ENCODE results near the gene CCR7. TPM values are rescaled to one million over a fixed set of nuclear protein-coding genes. Genes with fewer than 3 reads are reported as not detected.

Gene CCR7
- total and polyA plus RNA-seq, 2 of the 13 experiments (the other 11 are each of a cell fraction or from before 2014, with no cell fraction given) = 0.04 to 0.53 TPM

GRCh38 chr17:40556884-40557414 lies 8.3 kb downstream of the CCR7 start:
- no peak for FAIRE-seq

More at GRCh38 chr17:40556884-40557414, 8.3 kb downstream of the CCR7 start:
- 82% methylated on average over 16 of the region's 16 CpGs for WGBS (ENCODE audit: low lambda C conversion rate)
- Histone ChIP-seq H4K20me1 (ENCODE audit: insufficient read depth, low read length) (no peaks in the 10 kb centered on the region), H3K4me3 (replicated peaks in 1 of 3; ENCODE audit: insufficient read depth in 1 of 3, low read depth in 2 of 3, low read length in 3 of 3) (no peak overlapping the region), H3K9me3 (ENCODE audit: low read length) (no peaks in the 10 kb centered on the region), H2AFZ (ENCODE audit: low read length) (no peak overlapping the region), H3K9ac (ENCODE audit: insufficient read depth, low read depth, low read length) (no peak overlapping the region), H3K27ac (ENCODE audit: extremely low read length, insufficient read depth, low read length) (no peak overlapping the region), H3K4me1 (ENCODE audit: insufficient read depth, low read length) (peaks cover 88% of the 10 kb centered on the region), H3K27me3 (ENCODE audit: control insufficient read depth in 1 of 2, insufficient read depth in 2 of 2, low read length in 2 of 2) (peaks cover 3 to 10% of the 10 kb centered on the region in 2 experiments; a peak in 1 of 5 replicates), H3K4me2 (ENCODE audit: low read depth, low read length) (no peak overlapping the region), H3K36me3 (replicated peaks in 1 of 2; ENCODE audit: control insufficient read depth in 1 of 2, insufficient read depth in 2 of 2, low read length in 2 of 2) (no peaks in the 10 kb centered on the region), H3K79me2 (ENCODE audit: insufficient read depth, low read length) (no peaks in the 10 kb centered on the region)
- POLR2A ChIA-PET = no interaction called here
- no peak for ATAC-seq
- in situ Hi-C loops (cut with HindIII; ENCODE audit: extremely low pct_ligation_motif_present, low pct_unique_long_range_greater_than_20kb) (no loop called here), intact Hi-C loops (cut with micrococcal nuclease; ENCODE audit: unreplicated experiment) (no loop called here)
- no peak for TF ChIP-seq MXD3 (CRISPR knock-in tag; IDR thresholded peaks at IDR 0.05)
- TF ChIP-seq SAP130 (CRISPR knock-in tag; IDR thresholded peaks at IDR 0.05; ENCODE audit: low read depth) = no peak
- TF ChIP-seq ZNF687 (CRISPR knock-in tag; IDR thresholded peaks at IDR 0.05) = peak; percentile 12; the same call in 1 of the 2 replicates
- no peak for TF ChIP-seq PHF20 (CRISPR knock-in tag; IDR thresholded peaks at IDR 0.05)
- TF ChIP-seq NBN (conservative IDR thresholded peaks at IDR 0.05) = no peak
- BruUV-seq (replicated peaks) = no TSS peak
- no peak for DNase-seq (ENCODE audit: low spot score)
- CTCF ChIA-PET (ENCODE audit: low intra/inter-chr PET ratio, low total read pairs) = no interaction called here
